Measurements from ENCODE around the gene UNC5C. TPM values are rescaled to one million over a fixed set of nuclear protein-coding genes. Genes with fewer than 3 reads are reported as not detected.
"Not testable (repeated sequence)": the region's sequence is repeated elsewhere in the genome, so short reads cannot be mapped to it uniquely, and the experiment has no call there.

Gene UNC5C
- total RNA-seq, 4 donors from 2014 or later = 0.98 to 2.3 (median 1.2) TPM

DNA sequence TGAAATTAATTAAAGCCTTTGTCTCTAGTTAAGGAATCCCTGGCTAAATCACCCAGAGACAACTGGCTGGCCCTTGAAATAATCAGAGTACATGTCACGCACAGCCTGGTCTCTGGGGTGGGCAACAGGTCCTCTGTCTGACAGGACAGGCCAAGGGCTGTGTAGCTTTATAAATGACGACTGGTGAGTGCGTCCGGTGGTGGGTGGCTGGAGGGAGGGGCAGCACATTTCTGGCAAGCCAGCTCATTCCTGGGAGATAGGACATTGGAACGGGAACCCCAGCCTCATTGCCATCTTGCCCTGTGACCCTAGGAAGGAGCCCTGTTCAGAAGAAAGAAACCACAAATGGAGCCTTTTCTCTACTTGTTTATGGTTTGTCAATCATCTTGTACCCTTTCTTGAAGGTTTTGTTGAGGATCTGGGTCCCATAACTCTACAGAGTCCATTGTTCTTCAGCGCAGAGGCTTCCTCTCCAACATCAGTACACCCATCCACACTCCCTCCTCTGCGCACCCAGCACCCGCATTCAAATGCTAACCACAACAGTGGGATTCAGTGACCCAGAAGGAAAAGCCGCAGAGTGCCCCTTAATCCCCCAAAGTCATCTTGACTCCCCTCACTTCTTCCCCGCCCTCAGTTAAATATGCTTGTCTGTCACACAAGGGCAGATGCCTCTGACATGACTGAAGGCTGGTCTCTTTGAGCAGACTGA, 368.1 kb downstream of the UNC5C start:
- Histone ChIP-seq H3K27ac (no peak overlapping the region), H3K9me3 (no peaks in the 10 kb centered on the region), H3K4me3 (no peak overlapping the region), H3K36me3 (no peaks in the 10 kb centered on the region), H3K27me3 (no peaks in the 10 kb centered on the region), H3K4me1 (no peaks in the 10 kb centered on the region)
- 86% methylated on average over 10 of the region's 10 CpGs for WGBS
- DNase-seq (ENCODE audit: low spot score in 2 of 2) = no peak
- TF ChIP-seq, protein P1, sequence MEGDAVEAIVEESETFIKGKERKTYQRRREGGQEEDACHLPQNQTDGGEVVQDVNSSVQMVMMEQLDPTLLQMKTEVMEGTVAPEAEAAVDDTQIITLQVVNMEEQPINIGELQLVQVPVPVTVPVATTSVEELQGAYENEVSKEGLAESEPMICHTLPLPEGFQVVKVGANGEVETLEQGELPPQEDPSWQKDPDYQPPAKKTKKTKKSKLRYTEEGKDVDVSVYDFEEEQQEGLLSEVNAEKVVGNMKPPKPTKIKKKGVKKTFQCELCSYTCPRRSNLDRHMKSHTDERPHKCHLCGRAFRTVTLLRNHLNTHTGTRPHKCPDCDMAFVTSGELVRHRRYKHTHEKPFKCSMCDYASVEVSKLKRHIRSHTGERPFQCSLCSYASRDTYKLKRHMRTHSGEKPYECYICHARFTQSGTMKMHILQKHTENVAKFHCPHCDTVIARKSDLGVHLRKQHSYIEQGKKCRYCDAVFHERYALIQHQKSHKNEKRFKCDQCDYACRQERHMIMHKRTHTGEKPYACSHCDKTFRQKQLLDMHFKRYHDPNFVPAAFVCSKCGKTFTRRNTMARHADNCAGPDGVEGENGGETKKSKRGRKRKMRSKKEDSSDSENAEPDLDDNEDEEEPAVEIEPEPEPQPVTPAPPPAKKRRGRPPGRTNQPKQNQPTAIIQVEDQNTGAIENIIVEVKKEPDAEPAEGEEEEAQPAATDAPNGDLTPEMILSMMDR (IDR thresholded peaks at IDR 0.05) = no peak
- no peak for TF ChIP-seq EP300 (IDR thresholded peaks at IDR 0.05)
- TF ChIP-seq POLR2AphosphoS5 (IDR thresholded peaks at IDR 0.05) = no peak

DNA sequence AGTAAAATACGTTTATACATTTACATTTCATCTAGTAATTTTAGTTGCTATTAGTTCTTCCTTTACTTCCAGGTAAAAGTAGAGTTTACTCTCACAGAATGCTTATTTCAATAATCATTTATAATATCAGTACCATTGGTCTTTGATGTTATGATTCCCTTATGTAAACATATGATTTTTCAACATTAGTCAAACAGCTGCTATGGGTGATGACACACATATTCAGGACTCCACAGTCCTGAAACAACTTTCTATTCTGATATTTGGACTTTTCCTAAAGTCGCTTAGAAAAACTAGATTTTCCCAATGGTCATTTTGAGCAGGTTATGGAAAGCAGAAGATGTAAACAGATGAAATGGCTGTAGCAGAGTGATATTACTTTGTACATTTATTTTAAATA, 369.8 kb downstream of the UNC5C start:
- Histone ChIP-seq H3K9me3 (no peaks in the 10 kb centered on the region), H3K27ac (no peak overlapping the region), H3K27me3 (no peaks in the 10 kb centered on the region), H3K4me1 (no peaks in the 10 kb centered on the region), H3K4me3 (no peak overlapping the region), H3K36me3 (no peaks in the 10 kb centered on the region)
- no peak for DNase-seq (ENCODE audit: low spot score in 2 of 2)
- 83% methylated on average over 2 of the region's 2 CpGs for WGBS
- no peak for TF ChIP-seq EP300 (IDR thresholded peaks at IDR 0.05)
- TF ChIP-seq, protein P1 (IDR thresholded peaks at IDR 0.05) = no peak
- no peak for TF ChIP-seq POLR2A (IDR thresholded peaks at IDR 0.05)
- TF ChIP-seq POLR2AphosphoS5 (IDR thresholded peaks at IDR 0.05) = no peak

- DNase-seq (ENCODE audit: low spot score in 2 of 2); H3K4me3 ChIP-seq; H3K36me3 ChIP-seq; H3K9me3 ChIP-seq; H3K27me3 ChIP-seq; H3K4me1 ChIP-seq; H3K27ac ChIP-seq: not testable (repeated sequence)
- WGBS = 100% methylated on average over 1 of the region's 3 CpGs
Measured at GRCh38 chr4:95171377-95171776, 377.4 kb downstream of the UNC5C start.

DNA sequence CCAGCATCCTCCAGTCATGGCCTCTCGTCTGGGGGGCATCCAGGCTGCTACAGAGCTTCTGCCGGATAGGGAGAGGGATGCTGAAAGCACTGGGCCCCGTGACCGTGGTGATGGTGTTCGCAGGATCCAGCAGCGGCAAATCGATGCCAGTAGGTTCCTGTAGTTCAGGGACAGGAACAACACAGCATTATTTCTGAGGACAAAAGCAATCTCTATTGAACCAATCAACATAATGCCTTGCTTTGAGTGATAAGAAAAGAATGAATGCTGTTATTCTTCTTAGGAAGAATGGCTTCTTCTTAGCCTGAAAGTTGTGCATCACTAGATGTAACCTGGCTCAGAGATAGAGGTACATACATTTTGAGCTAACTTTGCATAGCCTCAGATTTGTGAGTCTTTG, 378.6 kb downstream of the UNC5C start:
- TF ChIP-seq POLR2A (IDR thresholded peaks at IDR 0.05) (no peak), POLR2AphosphoS5 (IDR thresholded peaks at IDR 0.05) (no peak), EP300 (IDR thresholded peaks at IDR 0.05) (no peak)
- TF ChIP-seq, protein P1 (IDR thresholded peaks at IDR 0.05) = no peak

GRCh38 chr4:95167805-95168204, 381.0 kb downstream of the UNC5C start:
- DNase-seq (ENCODE audit: low spot score in 2 of 2) = no peak
- Histone ChIP-seq H3K9me3 (no peaks in the 10 kb centered on the region), H3K27ac (no peak overlapping the region), H3K27me3 (no peaks in the 10 kb centered on the region), H3K4me3 (no peak overlapping the region), H3K36me3 (no peaks in the 10 kb centered on the region), H3K4me1 (no peaks in the 10 kb centered on the region)
- WGBS = 77% methylated on average over 7 of the region's 7 CpGs
- TF ChIP-seq, protein P1 (IDR thresholded peaks at IDR 0.05) = no peak
- TF ChIP-seq POLR2AphosphoS5 (IDR thresholded peaks at IDR 0.05) (no peak), POLR2A (IDR thresholded peaks at IDR 0.05) (no peak), EP300 (IDR thresholded peaks at IDR 0.05) (no peak)

More for the DNA sequence above, 378.6 kb downstream of the UNC5C start:
- Histone ChIP-seq H3K4me1 (no peaks in the 10 kb centered on the region), H3K9me3 (no peaks in the 10 kb centered on the region), H3K36me3 (no peaks in the 10 kb centered on the region), H3K27ac (no peak overlapping the region), H3K4me3 (no peak overlapping the region), H3K27me3 (no peaks in the 10 kb centered on the region)
- no peak for DNase-seq (ENCODE audit: low spot score in 2 of 2)
- WGBS = 87% methylated on average over 6 of the region's 7 CpGs
